ENCODE measurements around the gene ACAD9. TPM values are rescaled to one million over a fixed set of nuclear protein-coding genes. Genes with fewer than 3 reads are reported as not detected.
"Not testable (repeated sequence)": the region's sequence is repeated elsewhere in the genome, so short reads cannot be mapped to it uniquely, and the experiment has no call there.

The ACAD9 gene
- total RNA-seq, 4 donors from 2014 or later = 25.6 to 41.6 (median 30.3) TPM

DNA sequence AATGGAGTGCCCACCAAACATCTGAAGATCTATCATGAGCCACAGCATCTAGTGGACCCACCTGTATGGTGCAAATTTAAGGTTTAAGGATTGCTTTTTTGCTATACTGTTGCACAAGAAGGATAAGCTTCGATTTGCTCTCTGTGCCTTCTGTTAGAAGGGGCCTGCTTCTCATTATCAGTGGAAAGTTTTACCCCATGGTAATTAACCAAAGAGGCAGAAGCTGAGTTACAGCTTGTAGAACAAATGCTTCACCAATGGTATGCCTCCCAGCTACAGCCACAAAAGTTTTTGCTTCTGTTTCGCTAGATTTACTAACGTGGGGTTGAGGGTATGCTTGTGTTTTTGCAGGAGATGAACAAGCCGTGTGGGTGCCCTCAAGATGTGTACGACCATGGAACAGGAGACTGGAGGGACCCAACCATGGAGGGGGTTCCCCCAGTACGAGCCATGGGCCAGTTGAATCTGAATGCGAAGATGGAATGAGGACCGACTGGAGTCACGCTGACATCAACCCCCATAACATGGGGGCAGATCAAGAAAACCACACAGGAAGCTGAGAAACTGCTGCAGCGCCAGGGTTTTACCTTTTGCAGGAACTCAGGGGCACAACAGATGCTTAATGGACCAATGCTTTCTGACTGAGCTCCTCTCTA lies 43.5 kb downstream of the ACAD9 start:
- Histone ChIP-seq H3K27me3 (no peaks in the 10 kb centered on the region), H3K4me1 (no peaks in the 10 kb centered on the region), H3K9me3 (peaks cover 0 to 5% (median 0%) of the 10 kb centered on the region in 4 donors), H3K27ac (replicated peaks in 1 of 4) (no peak overlapping the region), H3K36me3 (no peaks in the 10 kb centered on the region), H3K4me3 (no peak overlapping the region)
- 81% methylated on average over 10 of the region's 10 CpGs for WGBS
- no peak for DNase-seq (ENCODE audit: extremely low spot score)
- TF ChIP-seq CTCF (IDR thresholded peaks at IDR 0.05) (no peak), EP300 (IDR thresholded peaks at IDR 0.05) (no peak), POLR2AphosphoS5 (IDR thresholded peaks at IDR 0.05) (no peak), POLR2A (IDR thresholded peaks at IDR 0.05; ENCODE audit: low read depth) (no peak)
- intact Hi-C loops (cut with DNase I) = no loop called here

DNA sequence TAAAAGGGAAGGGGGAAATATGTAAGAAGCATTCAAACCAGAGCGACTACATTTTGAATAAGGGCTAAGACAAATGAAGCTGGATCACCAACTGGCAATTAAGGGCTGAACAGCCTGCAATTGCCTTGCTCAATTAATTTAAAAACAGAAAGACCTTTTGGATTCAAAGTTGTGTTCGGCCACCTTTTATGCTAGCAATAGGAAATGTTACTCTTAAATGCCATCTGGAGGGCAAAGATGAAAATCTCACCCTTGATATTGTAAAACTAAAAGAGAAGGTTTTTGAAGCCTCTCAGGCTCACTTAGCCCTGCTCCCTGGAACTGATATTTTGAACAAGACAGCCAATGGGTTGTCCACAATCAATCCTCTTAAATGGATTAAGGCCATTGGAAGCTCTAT lies 44.2 kb downstream of the ACAD9 start:
- Histone ChIP-seq H3K4me1 (no peaks in the 10 kb centered on the region), H3K36me3 (no peaks in the 10 kb centered on the region), H3K27me3 (no peaks in the 10 kb centered on the region), H3K27ac (replicated peaks in 1 of 4) (no peak overlapping the region), H3K4me3 (no peak overlapping the region), H3K9me3 (peaks cover 0 to 5% (median 0%) of the 10 kb centered on the region in 4 donors)
- TF ChIP-seq POLR2A (IDR thresholded peaks at IDR 0.05; ENCODE audit: low read depth) (no peak), EP300 (IDR thresholded peaks at IDR 0.05) (no peak), POLR2AphosphoS5 (IDR thresholded peaks at IDR 0.05) (no peak), CTCF (IDR thresholded peaks at IDR 0.05) (no peak)
- DNase-seq (ENCODE audit: extremely low spot score) = no peak
- intact Hi-C loops (cut with DNase I) = no loop called here
- 86% methylated on average over 2 of the region's 2 CpGs for WGBS

DNA sequence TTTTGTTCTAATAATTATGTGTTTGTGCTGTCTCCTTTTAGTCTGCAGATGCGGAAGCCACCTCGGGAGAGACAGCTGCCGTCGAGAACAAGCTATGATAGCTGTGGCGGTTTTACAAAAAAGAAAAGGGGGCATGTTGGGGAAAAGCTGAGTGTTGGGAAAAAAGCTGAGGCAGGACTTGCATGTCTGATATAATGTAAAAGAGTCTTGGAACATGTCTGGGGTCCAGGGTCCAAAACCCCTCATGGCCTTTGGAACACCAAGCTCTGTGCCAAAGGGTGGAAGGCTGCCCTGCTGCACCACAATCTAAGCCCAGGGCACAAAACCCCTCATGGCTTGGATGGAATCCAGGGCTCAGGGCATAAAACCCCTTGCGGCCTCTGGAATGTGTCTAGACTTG lies 44.6 kb downstream of the ACAD9 start:
- H3K4me1 ChIP-seq; H3K27ac ChIP-seq (replicated peaks in 1 of 4); H3K27me3 ChIP-seq; DNase-seq (ENCODE audit: extremely low spot score); H3K4me3 ChIP-seq; H3K36me3 ChIP-seq; H3K9me3 ChIP-seq; intact Hi-C loops (cut with DNase I): not testable (repeated sequence)
- 88% methylated on average over 6 of the region's 6 CpGs for WGBS

- DNase-seq (ENCODE audit: extremely low spot score) = no peak
- TF ChIP-seq POLR2AphosphoS5 (IDR thresholded peaks at IDR 0.05) = no peak
- TF ChIP-seq EP300 (IDR thresholded peaks at IDR 0.05) = no peak
- H3K27ac ChIP-seq (replicated peaks in 1 of 4) = no peak overlapping the region
- H3K4me1 ChIP-seq = no peaks in the 10 kb centered on the region
- peaks cover 0 to 8% (median 0%) of the 10 kb centered on the region in 4 donors for H3K9me3 ChIP-seq
- H3K36me3 ChIP-seq = no peaks in the 10 kb centered on the region
- intact Hi-C loops (cut with DNase I) = no loop called here
- 92% methylated on average over 3 of the region's 3 CpGs for WGBS
- no peak overlapping the region for H3K4me3 ChIP-seq
- H3K27me3 ChIP-seq = no peaks in the 10 kb centered on the region
Measured at GRCh38 chr3:128929364-128929763, 49.9 kb downstream of the ACAD9 start.

GRCh38 chr3:128931046-128931445 lies 51.6 kb downstream of the ACAD9 start:
- 87% methylated on average over 10 of the region's 10 CpGs for WGBS
- intact Hi-C loops (cut with DNase I) = no loop called here
- Histone ChIP-seq H3K9me3 (peaks cover 0 to 8% (median 0%) of the 10 kb centered on the region in 4 donors), H3K4me3 (no peak overlapping the region), H3K27me3 (peaks cover 0 to 7% (median 0%) of the 10 kb centered on the region in 4 donors), H3K4me1 (no peaks in the 10 kb centered on the region), H3K36me3 (no peaks in the 10 kb centered on the region), H3K27ac (replicated peaks in 1 of 4) (no peak overlapping the region)
- no peak for DNase-seq (ENCODE audit: extremely low spot score)
- TF ChIP-seq CTCF (IDR thresholded peaks at IDR 0.05) = no peak
- TF ChIP-seq EP300 (IDR thresholded peaks at IDR 0.05) = no peak
- no peak for TF ChIP-seq POLR2A (IDR thresholded peaks at IDR 0.05; ENCODE audit: low read depth)
- TF ChIP-seq POLR2AphosphoS5 (IDR thresholded peaks at IDR 0.05) = no peak
